RCC 7860 (cell line): ENCODE data around the gene ZFYVE19.

ENCODE experiments used
- DNase-seq: peaks from one replicate; pipeline ENCODE4 v3.0.0-alpha.2; 2015; ENCODE audit warnings: low spot score
- FAIRE-seq: peaks from 2 replicates; lab custom pipeline; 2012; peaks lifted over from hg19 to GRCh38; lab: Jason Lieb, UNC

Gene ZFYVE19

DNA sequence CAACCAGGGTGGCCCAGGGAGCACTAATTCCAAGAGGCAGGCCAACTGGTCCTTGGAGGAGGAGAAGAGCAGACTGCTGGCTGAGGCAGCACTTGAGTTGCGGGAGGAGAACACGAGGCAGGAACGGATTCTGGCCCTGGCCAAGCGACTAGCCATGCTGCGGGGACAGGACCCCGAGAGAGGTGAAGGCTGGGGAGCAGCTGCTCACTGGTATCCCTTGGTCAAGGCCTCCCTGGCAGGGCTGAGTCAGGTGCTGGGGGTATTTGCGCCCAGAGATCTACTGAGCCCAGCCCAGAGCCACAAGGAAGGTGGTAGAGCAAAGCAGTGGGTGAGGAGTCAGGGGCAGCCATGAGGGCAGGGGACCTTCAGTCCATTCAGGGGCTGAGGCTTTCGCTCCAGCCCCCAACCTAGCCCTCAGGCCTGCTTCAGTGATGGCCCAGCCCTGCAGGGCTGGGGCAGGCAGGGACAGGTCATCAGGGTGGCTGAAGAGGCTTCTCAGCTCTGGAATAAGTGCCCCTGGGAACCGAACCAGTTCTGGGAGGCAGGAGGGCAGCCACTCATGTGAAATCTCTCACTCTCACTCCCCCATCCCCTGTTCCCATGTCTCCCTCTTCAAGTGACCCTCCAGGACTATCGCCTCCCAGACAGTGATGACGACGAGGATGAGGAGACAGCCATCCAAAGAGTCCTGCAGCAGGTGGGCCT, 6.0 kb downstream of the ZFYVE19 start:
- FAIRE-seq = no peak
- no peak for DNase-seq

DNA sequence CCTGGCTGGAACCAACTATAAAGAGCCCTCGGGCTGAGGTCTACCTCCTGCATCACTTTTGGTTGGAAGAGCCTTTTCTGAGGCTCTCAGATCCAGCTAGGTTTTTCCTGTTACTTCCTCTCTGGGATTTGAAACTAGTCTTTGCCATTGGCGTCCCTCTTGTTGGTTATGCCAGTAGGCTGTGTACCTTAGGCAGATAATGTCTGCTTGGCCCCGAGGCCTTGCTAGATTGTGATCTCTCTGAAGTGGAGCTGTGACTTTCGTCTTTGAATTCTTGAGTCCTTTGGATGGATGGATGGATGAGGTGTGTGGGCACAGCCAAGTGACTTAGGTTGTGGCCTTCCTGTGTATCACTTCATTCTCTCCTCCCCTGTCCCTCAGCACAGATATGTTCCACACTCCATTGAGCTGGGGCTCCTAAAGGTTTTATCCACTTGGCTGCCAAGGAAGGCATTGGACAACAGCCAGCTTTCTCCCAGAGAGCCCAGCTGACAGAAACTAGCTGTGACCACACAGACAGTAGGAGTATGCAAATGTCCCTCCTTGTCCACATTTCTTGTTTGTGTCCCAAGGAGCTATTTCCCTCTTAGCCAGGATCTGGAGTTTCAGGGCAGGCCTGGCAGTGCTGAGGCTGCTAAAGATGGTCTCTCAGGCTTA, 8.3 kb downstream of the ZFYVE19 start:
- no peak for FAIRE-seq
- DNase-seq = no peak

DNA sequence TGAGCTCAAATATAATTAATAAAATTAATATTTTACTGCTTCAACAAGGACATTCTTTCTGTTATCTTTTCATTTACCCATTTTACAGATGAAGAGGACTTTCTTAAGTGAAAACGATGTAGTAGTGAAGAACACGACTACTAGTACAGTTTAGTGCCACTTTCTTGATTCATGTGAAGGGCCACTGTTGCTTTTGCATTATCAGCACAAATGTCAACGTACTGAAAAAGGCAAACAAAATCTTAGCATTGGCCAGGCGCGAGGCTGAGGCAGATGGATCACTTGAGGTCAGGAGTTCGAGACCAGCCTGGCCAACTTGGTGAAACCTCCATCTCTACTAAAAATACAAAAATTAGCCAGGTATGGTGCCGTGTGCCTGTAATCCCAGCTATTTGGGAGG, 12.2 kb downstream of the ZFYVE19 start:
- no peak for DNase-seq
- FAIRE-seq = no peak

DNA sequence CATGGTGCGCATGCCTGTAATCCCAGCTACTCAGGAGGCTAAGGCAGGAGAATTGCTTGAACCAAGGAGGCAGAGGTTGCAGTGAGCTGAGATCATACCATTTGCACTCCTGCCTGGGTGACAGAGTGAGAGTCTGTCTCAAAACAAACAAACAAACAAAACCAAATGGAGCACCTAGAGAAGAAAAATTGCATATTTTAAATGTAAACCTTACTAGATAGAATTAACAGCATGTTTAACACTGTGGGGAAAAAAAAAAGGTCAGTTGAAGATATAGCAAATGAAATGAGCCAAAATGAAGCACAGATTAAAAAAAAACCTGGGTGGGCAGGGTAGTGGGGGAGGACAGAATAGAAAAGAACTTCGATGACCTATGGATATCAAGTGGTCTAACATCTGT, 14.3 kb downstream of the ZFYVE19 start:
- FAIRE-seq (no peak), DNase-seq (no peak)

DNA sequence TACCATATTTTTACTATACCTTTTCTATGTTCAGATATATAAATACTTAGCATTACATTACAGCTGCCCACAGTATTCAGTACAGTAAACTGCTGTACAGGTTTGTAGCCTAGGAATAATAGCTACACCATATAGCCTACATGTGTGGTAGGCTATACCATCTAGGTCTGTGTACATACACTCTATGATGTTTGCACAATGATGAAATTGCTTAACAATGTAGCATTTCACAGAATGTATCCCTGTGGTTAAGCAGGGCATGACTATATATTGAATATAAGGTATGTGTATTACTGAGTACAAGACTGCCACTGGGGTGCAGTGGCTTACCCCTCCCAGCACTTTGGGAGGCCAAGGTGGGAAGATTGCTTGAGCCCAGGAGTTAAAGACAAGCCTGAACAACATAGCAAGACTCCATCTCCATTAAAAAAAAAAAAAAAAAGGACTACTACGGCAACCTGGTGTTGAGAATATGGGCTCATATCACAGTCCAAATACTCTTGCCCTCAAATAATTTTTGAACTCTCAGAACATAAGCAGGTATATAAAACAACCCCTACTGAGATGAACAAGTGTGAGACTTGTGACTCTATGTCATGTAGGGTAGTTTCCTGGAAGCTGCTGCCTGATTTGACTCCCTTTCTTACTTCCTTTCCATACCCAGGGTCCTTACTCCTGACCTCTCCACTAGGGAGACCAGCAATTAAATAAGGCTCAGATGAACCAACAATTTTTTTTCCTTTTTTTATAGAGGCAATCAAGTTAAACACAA, 16.9 kb downstream of the ZFYVE19 start:
- FAIRE-seq (no peak), DNase-seq (no peak)

DNA sequence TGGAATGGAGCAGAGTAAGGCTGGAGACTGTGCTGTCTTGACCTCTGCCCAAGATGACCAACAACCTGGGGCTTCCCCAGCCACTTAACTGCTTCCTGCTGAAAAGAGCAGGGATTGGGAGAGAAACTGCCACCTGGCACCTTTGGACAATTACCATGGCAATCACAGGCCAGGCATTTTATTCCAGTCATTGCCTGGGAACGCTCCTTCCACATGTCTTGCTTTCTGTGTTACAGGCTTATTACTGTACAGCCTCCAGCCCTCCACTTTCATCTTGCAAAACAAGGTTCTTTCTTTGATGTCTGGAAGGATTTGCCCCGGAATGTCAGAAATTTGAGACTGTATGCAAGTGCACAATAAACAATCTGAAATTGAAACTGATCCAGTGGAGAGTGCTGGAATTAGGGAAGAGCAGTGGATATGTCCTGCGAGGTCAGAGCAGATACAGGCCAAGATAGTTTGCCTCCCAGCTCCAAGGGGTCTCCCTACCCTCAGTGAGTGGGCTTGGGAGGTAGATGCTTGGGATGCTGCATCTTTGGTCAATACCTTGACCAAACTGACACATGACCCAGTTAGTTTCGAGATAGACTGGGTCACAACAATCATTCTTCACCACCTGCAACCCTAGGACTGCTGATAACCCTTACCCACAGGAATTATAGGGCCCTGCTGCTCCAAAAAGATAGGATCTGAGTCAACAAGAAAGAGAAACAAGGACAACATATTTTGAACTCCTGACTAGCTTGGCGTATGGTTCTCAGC, 19.0 kb downstream of the ZFYVE19 start:
- FAIRE-seq (no peak), DNase-seq (peak; percentile 14)

DNA sequence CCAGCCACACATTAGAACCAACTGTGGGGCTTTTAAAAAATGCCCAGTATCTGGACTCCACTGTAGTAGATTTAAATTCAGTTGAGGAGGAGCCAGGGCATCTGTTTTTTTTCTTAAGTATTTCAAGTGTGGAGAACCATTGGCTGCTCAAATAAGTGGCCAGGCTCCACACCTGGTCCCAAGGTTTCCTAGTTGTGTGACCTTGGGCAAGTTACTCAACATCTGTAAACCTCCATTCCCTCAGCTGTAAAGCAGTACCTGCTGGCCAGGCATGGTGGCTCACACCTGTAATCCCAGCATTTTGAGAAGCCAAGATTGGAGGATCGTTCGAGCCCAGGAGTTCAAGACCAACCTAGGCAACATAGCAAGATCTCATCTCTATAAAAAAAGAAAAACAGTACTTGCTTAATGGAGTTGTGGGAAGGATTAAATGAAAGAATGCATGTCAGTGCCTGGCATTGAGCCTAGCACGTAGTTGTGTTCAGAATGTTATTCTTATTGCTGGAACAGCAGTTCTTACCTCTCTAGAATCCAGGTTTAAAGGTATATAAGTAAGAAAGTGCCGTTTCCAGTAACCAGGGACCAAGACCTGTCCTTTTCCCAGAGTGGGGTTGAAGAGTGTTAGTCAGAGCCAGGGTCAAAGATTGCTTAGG, 19.7 kb downstream of the ZFYVE19 start:
- DNase-seq = no peak
- no peak for FAIRE-seq

DNA sequence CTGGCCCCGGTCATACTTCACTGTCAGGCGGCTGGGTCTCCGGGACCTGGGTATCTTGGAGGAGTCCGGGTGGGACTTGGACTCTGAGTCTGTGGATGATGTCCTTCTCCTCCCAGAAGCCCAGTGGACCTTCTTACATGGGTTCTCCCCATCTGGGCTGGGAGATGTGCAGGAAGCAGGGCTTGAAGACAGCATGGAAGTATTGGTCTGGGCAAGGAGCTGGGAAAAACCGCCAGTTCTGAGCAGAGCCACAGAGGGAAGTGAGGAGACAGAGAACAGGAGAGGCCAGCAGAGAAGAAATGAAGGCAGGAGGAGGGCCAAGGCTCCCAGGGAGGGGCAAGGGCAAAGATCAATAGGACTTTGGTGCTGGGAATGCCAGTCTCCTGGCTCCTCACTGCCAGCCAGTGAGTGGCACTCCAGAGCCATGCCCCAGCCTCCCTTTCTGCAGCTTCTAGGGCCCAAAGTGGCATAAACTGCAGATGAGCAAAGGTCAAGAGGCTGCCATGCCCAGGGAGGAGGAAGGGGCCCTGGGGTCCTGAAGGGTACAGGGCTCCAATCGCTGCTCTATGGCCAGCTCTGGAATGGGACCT, 21.7 kb downstream of the ZFYVE19 start, which contains the start of gene PPP1R14D:
PPP1R14D (minus strand) TSS at position 262 of the 590 bp plus-strand sequence; CDS start at position 195, 67 bp downstream.
- no peak for DNase-seq
- FAIRE-seq = no peak

DNA sequence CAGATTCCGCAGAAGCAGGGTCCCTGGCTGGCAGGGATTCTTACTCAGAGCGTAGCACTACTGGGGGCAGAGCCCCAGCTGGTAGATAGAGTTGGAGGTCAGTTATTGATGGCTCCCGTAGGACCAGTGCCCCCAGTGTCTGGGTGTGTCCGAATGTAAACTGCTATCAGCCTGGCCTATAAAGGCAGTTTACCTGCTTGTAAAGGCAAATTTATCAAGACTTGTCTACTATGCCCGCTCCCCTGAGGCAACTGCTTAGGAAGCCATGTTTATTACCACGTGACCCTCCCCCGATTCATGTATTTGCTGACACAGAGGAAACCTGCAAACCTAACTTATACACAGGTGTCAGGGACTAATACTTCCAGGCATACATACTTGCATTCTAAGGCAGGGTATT, 22.2 kb downstream of the ZFYVE19 start:
- no peak for FAIRE-seq

DNA sequence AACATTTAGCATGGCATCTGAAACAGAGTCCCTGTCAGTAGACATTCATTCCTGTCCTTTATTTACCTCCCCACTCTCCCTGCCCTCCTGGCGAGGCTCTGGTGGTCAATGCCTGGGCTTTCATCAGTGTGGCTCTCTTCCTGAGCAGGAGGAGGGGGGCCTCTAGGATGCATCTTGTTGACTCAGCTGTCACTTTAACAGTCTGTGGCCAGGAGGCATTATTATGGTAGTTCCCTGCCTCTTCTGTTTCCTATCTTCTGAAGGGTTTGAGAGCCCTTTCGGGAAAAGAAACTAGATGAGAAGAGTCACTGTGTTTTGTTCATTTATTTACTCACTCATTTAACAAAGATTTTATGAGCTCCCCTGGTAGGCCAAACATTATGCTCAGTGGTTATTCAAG, 24.0 kb downstream of the ZFYVE19 start:
- no peak for FAIRE-seq
- no peak for DNase-seq

More for the DNA sequence above, 22.2 kb downstream of the ZFYVE19 start:
- no peak for DNase-seq

DNA sequence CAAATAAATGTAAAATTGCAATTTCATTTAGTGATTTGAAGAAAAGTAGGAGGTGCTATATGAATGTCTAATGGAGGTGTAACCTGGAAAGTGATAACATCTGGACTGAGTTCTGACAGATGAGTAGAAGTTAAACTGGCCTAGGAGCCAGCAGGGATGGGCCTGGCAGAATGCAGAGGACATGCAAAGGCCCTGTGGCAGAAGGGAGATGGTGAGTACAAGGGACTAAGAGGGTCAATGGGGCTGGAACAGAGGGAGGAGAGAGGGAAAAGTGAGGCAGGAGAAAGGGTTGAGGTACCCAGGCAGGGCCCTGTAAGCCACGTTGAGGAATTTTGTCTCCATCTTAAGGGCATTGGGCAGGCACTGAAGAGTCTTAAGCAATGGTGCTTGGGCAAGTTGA, 25.0 kb downstream of the ZFYVE19 start:
- no peak for DNase-seq
- no peak for FAIRE-seq

DNA sequence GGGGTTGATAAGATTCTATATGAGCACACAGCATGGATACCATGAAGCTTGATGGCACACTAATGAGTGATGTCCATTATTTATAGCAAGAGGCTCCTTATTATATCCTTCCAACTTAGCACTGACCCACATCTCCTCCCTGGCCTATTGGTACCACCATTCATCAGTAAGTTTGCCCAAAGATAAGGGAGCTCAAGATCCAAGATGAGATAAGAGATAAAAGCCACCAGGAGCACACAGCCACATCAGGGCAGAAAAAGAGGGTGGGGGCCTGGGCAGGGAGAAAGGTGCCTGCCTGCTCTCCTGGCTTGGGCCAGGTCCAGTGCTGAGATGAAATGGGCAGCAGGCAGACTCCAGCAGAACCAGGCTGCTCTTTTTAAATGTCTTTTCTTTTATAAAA, 26.0 kb downstream of the ZFYVE19 start:
- no peak for DNase-seq
- FAIRE-seq = no peak

DNA sequence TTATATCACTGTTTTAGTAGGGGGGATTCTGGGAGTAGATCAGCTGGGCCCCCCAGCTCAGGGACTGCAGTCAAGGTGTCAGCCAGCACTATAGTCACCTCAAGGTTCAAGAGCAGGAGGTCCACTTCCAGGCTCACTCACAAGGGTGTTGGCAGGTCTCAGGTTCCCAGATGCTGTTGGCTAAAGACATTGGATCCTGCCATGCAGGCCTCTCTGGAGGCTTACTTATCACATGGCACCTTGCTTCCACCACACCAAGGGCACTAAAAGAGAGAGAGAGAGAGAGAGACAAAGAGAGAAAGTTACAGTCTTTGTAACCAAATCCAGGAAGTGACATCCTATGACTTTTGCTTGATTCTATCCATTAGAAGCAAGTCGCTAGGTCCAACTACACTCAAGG, 29.1 kb downstream of the ZFYVE19 start:
- DNase-seq (no peak), FAIRE-seq (no peak)

DNA sequence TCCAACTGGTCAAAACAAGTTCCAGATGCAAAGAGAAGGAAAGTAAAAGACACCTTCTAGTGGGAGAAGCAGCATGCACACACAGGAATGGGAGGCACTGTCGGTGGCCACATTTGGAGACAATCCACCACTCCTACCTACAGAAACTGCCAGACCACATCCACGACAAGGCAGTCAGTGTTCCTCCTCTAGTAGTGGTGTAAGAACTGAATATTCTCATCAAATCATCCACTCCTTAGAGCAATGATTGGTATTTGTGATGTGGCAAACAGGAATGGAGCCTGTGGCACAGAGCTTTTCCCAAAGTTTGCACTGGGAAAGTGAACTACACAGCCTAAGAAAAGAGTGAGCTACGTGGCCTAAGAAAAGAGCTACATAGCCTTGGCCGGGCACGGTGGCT, 31.9 kb downstream of the ZFYVE19 start:
- no peak for FAIRE-seq
- DNase-seq = no peak

DNA sequence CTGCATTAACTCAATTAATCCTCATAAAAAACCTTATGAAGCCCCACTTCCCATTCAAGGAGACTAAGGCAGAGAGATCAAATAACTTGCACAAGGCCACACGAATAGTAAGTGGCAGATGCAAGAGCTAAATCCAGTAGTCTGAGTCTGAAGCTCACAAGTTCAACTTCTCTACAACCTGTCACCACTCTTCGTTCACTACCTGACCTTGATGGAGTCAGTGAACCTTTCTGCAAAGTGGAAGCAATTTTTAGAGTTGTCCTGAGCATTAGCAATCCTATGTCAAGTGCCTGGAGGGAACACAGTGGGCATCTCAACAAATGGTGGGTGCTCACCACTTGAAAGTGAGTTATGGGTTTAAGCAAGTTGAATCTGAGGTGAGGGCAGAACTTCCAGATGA, 34.9 kb downstream of the ZFYVE19 start:
- DNase-seq (no peak), FAIRE-seq (no peak)

DNA sequence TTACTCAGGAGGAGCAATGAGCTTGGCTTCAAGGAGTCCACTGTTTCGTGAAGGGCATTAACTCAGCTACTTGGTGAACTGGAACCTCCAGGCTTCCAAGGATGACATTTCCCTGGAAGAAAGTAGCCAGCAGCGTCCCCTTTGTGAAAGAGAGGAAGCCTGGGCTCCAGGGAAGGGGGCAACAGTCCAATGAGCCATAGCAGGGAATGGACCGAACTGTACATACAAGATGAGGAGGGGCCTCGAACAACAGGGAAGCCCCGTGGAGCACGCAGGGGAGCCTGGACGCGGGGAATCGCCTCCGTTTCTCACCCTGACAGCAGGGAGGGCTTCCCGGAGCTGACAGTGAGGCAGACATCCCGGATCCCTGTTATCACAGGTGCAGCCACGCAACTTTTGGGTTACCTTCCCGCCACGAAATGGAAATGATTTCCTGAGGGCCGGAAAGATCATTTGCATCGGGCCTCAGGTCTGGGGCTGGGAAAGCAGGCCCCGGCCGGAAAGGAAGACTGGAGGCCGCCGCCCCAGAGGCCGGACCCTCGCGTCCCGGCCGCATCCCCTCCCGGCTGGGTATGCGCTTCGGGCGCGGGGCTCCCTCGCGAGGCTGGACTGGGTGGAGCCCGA, 36.5 kb downstream of the ZFYVE19 start:
- DNase-seq (no peak), FAIRE-seq (no peak)

DNA sequence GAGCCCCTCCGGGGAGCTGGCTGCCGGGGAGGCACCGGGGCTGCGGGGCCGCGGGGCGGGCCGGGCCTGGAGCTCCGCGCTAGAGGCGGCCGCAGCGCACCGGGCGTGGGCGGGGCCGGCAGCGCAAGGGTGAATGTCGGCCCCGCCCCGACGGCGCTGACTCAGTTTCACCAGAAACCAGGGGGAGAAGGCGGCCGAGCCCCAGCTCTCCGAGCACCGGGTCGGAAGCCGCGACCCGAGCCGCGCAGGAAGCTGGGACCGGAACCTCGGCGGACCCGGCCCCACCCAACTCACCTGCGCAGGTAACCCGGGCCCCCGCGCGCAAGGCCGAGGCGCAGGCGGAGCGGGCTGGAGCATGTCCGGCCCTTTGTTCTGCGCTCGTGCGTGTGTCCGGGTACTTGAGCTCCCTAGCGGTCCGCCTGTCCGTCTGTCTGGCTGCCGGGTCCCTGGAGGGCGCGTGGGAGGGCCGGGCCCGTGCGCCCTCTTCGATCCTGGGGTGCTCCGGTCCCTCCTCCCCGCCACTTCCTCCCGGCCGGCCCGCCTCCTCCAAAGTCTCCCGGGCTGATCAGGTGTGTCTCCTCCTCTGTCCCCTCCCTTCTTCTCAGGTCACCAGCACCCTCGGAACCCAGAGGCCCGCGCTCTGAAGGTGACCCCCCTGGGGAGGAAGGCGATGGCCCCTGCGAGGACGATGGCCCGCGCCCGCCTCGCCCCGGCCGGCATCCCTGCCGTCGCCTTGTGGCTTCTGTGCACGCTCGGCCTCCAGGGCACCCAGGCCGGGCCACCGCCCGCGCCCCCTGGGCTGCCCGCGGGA, 37.2 kb downstream of the ZFYVE19 start, which contains the start of gene SPINT1:
SPINT1 (plus strand) TSS at position 164 of the 811 bp plus-strand sequence; CDS start at position 671, 507 bp downstream.
- FAIRE-seq (no peak), DNase-seq (no peak)

DNA sequence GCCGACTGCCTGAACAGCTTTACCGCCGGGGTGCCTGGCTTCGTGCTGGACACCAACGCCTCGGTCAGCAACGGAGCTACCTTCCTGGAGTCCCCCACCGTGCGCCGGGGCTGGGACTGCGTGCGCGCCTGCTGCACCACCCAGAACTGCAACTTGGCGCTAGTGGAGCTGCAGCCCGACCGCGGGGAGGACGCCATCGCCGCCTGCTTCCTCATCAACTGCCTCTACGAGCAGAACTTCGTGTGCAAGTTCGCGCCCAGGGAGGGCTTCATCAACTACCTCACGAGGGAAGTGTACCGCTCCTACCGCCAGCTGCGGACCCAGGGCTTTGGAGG, 37.8 kb downstream of the ZFYVE19 start:
- no peak for DNase-seq
- FAIRE-seq = no peak

DNA sequence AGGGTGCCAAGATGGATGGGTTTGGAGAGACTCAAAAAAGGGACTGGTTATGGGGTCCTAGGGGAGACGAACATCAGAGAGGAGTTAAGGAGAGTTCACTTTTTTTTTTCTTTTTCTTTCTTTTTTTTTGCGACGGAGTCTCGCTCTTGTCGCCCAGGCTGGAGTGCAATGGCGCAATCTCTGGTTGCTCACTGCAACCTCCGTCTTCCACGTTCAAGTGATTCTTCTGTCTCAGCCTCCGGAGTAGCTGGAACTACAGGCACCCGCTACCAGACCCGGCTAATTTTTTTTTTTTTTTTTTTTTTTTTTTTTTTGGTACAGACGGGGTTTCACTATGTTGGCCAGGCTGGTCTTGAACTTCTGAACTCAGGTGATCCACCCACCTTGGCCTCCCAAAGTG, 38.1 kb downstream of the ZFYVE19 start:
- no peak for FAIRE-seq

More for the DNA sequence above, 38.1 kb downstream of the ZFYVE19 start:
- no peak for DNase-seq
